H1 (cell line): Measurements from ENCODE around the gene GRIP2. TPM values are rescaled to one million over a fixed set of nuclear protein-coding genes. Genes with fewer than 3 reads are reported as not detected.

Experiments
- BCL11A ChIP-seq, 2 experiments: IDR thresholded peaks; one replicate each; pipeline ENCODE4 v1.6.1; 2011; ENCODE audit warnings: low read depth in 2 of 2, low read length in 2 of 2, mild to moderate bottlenecking in 2 of 2
- RAD21 ChIP-seq, 2 experiments: IDR thresholded peaks in 1 of 2; conservative IDR thresholded peaks in 1 of 2; 2 replicates each; pipeline ENCODE4 v1.6.1; 2011; ENCODE audit warnings: low read depth in 2 of 2, low read length in 2 of 2, improper control_type of control experiment in 1 of 2, inconsistent platforms in 1 of 2, mild to moderate bottlenecking in 1 of 2, moderate library complexity in 1 of 2
- polyA plus RNA-seq, 7 experiments: library from polyadenylated mRNA; depleted of rRNA in 3 of 7; stranded (reverse) in 5 of 7; unstranded in 2 of 7; fragments of >200 nt in 5 of 7; fragments of 200-250 nt in 2 of 7; gene quantifications; 1 replicate in 5 of 7; 2 replicates in 1 of 7; 4 replicates in 1 of 7; pipeline versions ENCODE4 v1.2.1 to v1.2.3, GENCODE V29; 2011 to 2013; ENCODE audit warnings: missing spikeins in 2 of 7, mixed read lengths in 2 of 7
- total RNA-seq: library from RNA; stranded (reverse); fragmentation: NEBNext Ultra II Directional; extraction: Animal tissue kit (Norgen Biotek cat#: 25700); gene quantifications from 2 replicates; pipeline ENCODE4 v1.2.1, GENCODE V29; 2021
- TF ChIP-seq, protein P1 (sequence below): fragments of 300-600 bp; sonication (generic); IDR thresholded peaks from 2 replicates; pipeline ENCODE4 v1.7.1; 2012; ENCODE audit warnings: low read length, moderate library complexity, mild to moderate bottlenecking, inconsistent platforms; ENCODE audit not compliant: insufficient replicate concordance

GRIP2 gene
- total and polyA plus RNA-seq, 2 of the 8 experiments (the other 6 are each of a cell fraction or from before 2014, with no cell fraction given), result 2.5 to 6.4 TPM

DNA sequence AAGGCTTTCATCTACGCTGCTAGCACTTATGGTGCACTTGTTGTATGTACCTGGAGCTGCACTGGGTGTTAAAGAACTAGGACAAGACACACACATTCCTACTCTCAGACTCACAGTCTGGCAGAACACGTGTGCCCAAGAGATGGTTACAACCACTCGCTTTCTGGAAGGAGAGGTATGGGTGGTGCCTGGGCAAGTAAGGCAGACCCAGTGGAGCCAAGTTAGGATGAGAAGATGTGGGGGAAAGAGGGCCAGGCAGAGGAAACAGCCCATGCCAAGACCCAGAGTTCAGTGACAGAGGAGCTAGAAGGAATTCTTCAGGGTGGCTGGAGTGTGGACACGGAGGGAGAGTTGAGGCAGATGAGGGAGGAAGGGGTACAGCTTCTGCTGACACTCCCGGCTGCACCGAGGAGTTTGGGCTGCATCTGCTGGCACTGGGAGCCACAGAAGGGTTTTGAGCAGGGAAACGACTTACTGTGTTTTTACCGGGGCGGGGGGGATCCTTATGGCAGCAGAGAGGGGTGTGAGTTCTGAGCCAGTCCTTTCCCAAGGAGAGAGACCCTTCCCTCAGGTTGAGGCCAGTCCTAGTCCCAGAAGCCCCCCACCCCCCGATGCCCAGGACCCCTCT, 59.0 kb downstream of the GRIP2 start (continued):
- TF ChIP-seq, protein P1, sequence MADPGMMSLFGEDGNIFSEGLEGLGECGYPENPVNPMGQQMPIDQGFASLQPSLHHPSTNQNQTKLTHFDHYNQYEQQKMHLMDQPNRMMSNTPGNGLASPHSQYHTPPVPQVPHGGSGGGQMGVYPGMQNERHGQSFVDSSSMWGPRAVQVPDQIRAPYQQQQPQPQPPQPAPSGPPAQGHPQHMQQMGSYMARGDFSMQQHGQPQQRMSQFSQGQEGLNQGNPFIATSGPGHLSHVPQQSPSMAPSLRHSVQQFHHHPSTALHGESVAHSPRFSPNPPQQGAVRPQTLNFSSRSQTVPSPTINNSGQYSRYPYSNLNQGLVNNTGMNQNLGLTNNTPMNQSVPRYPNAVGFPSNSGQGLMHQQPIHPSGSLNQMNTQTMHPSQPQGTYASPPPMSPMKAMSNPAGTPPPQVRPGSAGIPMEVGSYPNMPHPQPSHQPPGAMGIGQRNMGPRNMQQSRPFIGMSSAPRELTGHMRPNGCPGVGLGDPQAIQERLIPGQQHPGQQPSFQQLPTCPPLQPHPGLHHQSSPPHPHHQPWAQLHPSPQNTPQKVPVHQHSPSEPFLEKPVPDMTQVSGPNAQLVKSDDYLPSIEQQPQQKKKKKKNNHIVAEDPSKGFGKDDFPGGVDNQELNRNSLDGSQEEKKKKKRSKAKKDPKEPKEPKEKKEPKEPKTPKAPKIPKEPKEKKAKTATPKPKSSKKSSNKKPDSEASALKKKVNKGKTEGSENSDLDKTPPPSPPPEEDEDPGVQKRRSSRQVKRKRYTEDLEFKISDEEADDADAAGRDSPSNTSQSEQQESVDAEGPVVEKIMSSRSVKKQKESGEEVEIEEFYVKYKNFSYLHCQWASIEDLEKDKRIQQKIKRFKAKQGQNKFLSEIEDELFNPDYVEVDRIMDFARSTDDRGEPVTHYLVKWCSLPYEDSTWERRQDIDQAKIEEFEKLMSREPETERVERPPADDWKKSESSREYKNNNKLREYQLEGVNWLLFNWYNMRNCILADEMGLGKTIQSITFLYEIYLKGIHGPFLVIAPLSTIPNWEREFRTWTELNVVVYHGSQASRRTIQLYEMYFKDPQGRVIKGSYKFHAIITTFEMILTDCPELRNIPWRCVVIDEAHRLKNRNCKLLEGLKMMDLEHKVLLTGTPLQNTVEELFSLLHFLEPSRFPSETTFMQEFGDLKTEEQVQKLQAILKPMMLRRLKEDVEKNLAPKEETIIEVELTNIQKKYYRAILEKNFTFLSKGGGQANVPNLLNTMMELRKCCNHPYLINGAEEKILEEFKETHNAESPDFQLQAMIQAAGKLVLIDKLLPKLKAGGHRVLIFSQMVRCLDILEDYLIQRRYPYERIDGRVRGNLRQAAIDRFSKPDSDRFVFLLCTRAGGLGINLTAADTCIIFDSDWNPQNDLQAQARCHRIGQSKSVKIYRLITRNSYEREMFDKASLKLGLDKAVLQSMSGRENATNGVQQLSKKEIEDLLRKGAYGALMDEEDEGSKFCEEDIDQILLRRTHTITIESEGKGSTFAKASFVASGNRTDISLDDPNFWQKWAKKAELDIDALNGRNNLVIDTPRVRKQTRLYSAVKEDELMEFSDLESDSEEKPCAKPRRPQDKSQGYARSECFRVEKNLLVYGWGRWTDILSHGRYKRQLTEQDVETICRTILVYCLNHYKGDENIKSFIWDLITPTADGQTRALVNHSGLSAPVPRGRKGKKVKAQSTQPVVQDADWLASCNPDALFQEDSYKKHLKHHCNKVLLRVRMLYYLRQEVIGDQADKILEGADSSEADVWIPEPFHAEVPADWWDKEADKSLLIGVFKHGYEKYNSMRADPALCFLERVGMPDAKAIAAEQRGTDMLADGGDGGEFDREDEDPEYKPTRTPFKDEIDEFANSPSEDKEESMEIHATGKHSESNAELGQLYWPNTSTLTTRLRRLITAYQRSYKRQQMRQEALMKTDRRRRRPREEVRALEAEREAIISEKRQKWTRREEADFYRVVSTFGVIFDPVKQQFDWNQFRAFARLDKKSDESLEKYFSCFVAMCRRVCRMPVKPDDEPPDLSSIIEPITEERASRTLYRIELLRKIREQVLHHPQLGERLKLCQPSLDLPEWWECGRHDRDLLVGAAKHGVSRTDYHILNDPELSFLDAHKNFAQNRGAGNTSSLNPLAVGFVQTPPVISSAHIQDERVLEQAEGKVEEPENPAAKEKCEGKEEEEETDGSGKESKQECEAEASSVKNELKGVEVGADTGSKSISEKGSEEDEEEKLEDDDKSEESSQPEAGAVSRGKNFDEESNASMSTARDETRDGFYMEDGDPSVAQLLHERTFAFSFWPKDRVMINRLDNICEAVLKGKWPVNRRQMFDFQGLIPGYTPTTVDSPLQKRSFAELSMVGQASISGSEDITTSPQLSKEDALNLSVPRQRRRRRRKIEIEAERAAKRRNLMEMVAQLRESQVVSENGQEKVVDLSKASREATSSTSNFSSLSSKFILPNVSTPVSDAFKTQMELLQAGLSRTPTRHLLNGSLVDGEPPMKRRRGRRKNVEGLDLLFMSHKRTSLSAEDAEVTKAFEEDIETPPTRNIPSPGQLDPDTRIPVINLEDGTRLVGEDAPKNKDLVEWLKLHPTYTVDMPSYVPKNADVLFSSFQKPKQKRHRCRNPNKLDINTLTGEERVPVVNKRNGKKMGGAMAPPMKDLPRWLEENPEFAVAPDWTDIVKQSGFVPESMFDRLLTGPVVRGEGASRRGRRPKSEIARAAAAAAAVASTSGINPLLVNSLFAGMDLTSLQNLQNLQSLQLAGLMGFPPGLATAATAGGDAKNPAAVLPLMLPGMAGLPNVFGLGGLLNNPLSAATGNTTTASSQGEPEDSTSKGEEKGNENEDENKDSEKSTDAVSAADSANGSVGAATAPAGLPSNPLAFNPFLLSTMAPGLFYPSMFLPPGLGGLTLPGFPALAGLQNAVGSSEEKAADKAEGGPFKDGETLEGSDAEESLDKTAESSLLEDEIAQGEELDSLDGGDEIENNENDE, result no peak
- TF ChIP-seq RAD21 (IDR thresholded peaks at IDR 0.05 in 1 of 2, conservative IDR thresholded peaks at IDR 0.05 in 1 of 2; ENCODE audit: low read depth in 2 of 2, low read length in 2 of 2) (no peak), BCL11A (IDR thresholded peaks at IDR 0.05; ENCODE audit: low read depth in 2 of 2, low read length in 2 of 2) (no peak)
